ENCODE results near the gene TRPM3. TPM values are rescaled to one million over a fixed set of nuclear protein-coding genes. Genes with fewer than 3 reads are reported as not detected.
"Not testable (repeated sequence)": the region's sequence is repeated elsewhere in the genome, so short reads cannot be mapped to it uniquely, and the experiment has no call there.

The TRPM3 gene
- total RNA-seq, 6 experiments from 2014 or later: 0.02 TPM; not detected in 5

GRCh38 chr9:70746316-70746715 is 375.1 kb downstream of the TRPM3 start:
- Mint-ChIP-seq H3K27me3 (ENCODE audit: insufficient read depth) (peaks cover 1% of the 10 kb centered on the region; the same call in 1 of the 2 replicates), H3K27ac (no peak overlapping the region), H3K36me3 (ENCODE audit: low read depth) (no peaks in the 10 kb centered on the region), H3K9me3 (no peaks in the 10 kb centered on the region), H3K4me3 (no peak overlapping the region), H3K4me1 (ENCODE audit: low read depth) (0 out of 2 replicates have a peak, but pooled peaks cover 6% of the 10 kb centered on the region)
- no peak for TF ChIP-seq CTCF (IDR thresholded peaks at IDR 0.05)
- DNase-seq: no peak

DNA sequence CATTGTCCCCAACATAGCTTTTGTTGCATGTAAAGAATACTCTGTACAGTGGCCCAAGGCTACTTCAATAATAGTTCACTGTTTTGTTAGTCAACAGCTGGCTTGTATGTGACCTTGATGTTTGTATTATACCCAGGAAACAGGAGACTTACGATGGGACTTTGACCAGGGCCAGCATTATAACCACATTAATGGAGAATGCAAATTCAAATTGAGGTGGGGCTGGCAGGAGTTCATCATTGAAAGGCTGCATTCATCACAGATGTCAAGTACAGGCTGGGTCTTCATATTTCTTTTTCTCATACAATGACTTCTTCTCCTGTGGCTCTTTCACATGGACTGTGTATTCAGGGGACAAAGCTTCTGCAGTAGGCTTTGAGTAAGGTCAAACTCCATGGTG is 396.6 kb downstream of the TRPM3 start:
- H3K9me3 Mint-ChIP-seq; H3K4me1 Mint-ChIP-seq (ENCODE audit: low read depth); H3K27ac Mint-ChIP-seq; H3K4me3 Mint-ChIP-seq; H3K36me3 Mint-ChIP-seq (ENCODE audit: low read depth); DNase-seq; H3K27me3 Mint-ChIP-seq (ENCODE audit: insufficient read depth): not testable (repeated sequence)

- H3K4me1 Mint-ChIP-seq (ENCODE audit: low read depth); DNase-seq; H3K9me3 Mint-ChIP-seq; H3K27ac Mint-ChIP-seq; H3K27me3 Mint-ChIP-seq (ENCODE audit: insufficient read depth); H3K36me3 Mint-ChIP-seq (ENCODE audit: low read depth); H3K4me3 Mint-ChIP-seq: not testable (repeated sequence)
These were observed 397.4 kb downstream of the TRPM3 start for GRCh38 chr9:70724025-70724424.

DNA sequence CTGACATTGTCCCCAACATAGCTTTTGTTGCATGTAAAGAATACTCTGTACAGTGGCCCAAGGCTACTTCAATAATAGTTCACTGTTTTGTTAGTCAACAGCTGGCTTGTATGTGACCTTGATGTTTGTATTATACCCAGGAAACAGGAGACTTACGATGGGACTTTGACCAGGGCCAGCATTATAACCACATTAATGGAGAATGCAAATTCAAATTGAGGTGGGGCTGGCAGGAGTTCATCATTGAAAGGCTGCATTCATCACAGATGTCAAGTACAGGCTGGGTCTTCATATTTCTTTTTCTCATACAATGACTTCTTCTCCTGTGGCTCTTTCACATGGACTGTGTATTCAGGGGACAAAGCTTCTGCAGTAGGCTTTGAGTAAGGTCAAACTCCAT is 414.6 kb downstream of the TRPM3 start:
- DNase-seq; H3K4me1 Mint-ChIP-seq (ENCODE audit: low read depth); H3K27ac Mint-ChIP-seq; H3K36me3 Mint-ChIP-seq (ENCODE audit: low read depth); H3K27me3 Mint-ChIP-seq (ENCODE audit: insufficient read depth); H3K4me3 Mint-ChIP-seq; H3K9me3 Mint-ChIP-seq: not testable (repeated sequence)

GRCh38 chr9:70701163-70701562 is 420.3 kb downstream of the TRPM3 start:
- TF ChIP-seq CTCF (IDR thresholded peaks at IDR 0.05): no peak
- Mint-ChIP-seq H3K27ac (no peak overlapping the region), H3K36me3 (ENCODE audit: low read depth) (no peaks in the 10 kb centered on the region), H3K27me3 (ENCODE audit: insufficient read depth) (peaks cover 5% of the 10 kb centered on the region), H3K4me1 (ENCODE audit: low read depth) (no peaks in the 10 kb centered on the region), H3K4me3 (no peak overlapping the region), H3K9me3 (no peaks in the 10 kb centered on the region)
- DNase-seq: no peak

GRCh38 chr9:70696694-70697335 is 424.6 kb downstream of the TRPM3 start:
- Mint-ChIP-seq H3K27ac (no peak overlapping the region), H3K4me3 (no peak overlapping the region), H3K27me3 (ENCODE audit: insufficient read depth) (peaks cover 7% of the 10 kb centered on the region), H3K36me3 (ENCODE audit: low read depth) (no peaks in the 10 kb centered on the region), H3K9me3 (no peaks in the 10 kb centered on the region), H3K4me1 (ENCODE audit: low read depth) (no peaks in the 10 kb centered on the region)
- no peak for TF ChIP-seq CTCF (IDR thresholded peaks at IDR 0.05)
- DNase-seq: no peak

- H3K9me3 Mint-ChIP-seq: no peaks in the 10 kb centered on the region
- H3K4me1 Mint-ChIP-seq (ENCODE audit: low read depth): no peaks in the 10 kb centered on the region
- TF ChIP-seq CTCF (IDR thresholded peaks at IDR 0.05): no peak
- H3K36me3 Mint-ChIP-seq (ENCODE audit: low read depth): no peaks in the 10 kb centered on the region
- no peak for DNase-seq
- H3K27me3 Mint-ChIP-seq (ENCODE audit: insufficient read depth): peaks cover 10% of the 10 kb centered on the region
- H3K4me3 Mint-ChIP-seq: no peak overlapping the region
- no peak overlapping the region for H3K27ac Mint-ChIP-seq
These were observed 426.7 kb downstream of the TRPM3 start for GRCh38 chr9:70694758-70695157.

Data from HFFc6 (cell line).